WTC11 (cell line): ENCODE results near the gene FAM50A. TPM values are rescaled to one million over a fixed set of nuclear protein-coding genes. Genes with fewer than 3 reads are reported as not detected.

ENCODE experiments used
- CREB1 ChIP-seq: sonication (generic); formaldehyde crosslinking; IDR thresholded peaks from 2 replicates; pipeline ENCODE4 v1.8.0; 2023; ENCODE audit warnings: mild to moderate bottlenecking, missing genetic modification reagents
- NR3C1 ChIP-seq: sonication (generic); formaldehyde crosslinking; conservative IDR thresholded peaks from 2 replicates; pipeline ENCODE4 v1.8.1; 2023; ENCODE audit warnings: low read depth, mild to moderate bottlenecking, missing genetic modification reagents
- SMAD4 ChIP-seq: sonication (generic); formaldehyde crosslinking; IDR thresholded peaks from 2 replicates; pipeline ENCODE4 v1.8.0; 2022; ENCODE audit warnings: mild to moderate bottlenecking, missing genetic modification reagents
- ZNF121 ChIP-seq: sonication (generic); formaldehyde crosslinking; IDR thresholded peaks from 2 replicates; pipeline ENCODE4 v1.8.0; 2023; ENCODE audit warnings: missing genetic modification reagents
- ZNF423 ChIP-seq: fragments of 250-450 bp; sonication (Bioruptor Pico); IDR thresholded peaks from 2 replicates; pipeline ENCODE4 v2.1.2; 2022; ENCODE audit warnings: mild to moderate bottlenecking, moderate library complexity
- total RNA-seq: library from RNA; stranded (reverse); gene quantifications from 3 replicates; pipeline ENCODE4 v1.2.3, GENCODE V29; 2021
- TF ChIP-seq, protein P1 (sequence below): sonication (generic); formaldehyde crosslinking; IDR thresholded peaks from 2 replicates; pipeline ENCODE4 v1.8.1; 2022; ENCODE audit warnings: low read depth, missing genetic modification reagents, borderline replicate concordance
- TF ChIP-seq, protein P2 (sequence below): fragments of 250-450 bp; sonication (Bioruptor Pico); IDR thresholded peaks from 2 replicates; pipeline ENCODE4 v1.9.0; 2021; ENCODE audit warnings: moderate library complexity, mild to moderate bottlenecking, inconsistent platforms, borderline replicate concordance
- TF ChIP-seq, protein P3 (sequence below): sonication (generic); formaldehyde crosslinking; conservative IDR thresholded peaks from 2 replicates; pipeline ENCODE4 v1.8.1; 2023; ENCODE audit warnings: mild to moderate bottlenecking, low read depth, missing genetic modification reagents, moderate library complexity
- TF ChIP-seq, protein P4 (sequence below): sonication (generic); formaldehyde crosslinking; IDR thresholded peaks from 2 replicates; pipeline ENCODE4 v1.8.1; 2023; ENCODE audit warnings: mild to moderate bottlenecking, missing genetic modification reagents
- TF ChIP-seq, protein P5 (sequence below): fragments of 250-450 bp; sonication (Bioruptor Pico); IDR thresholded peaks from 2 replicates; pipeline ENCODE4 v1.9.0; 2021; ENCODE audit warnings: mild to moderate bottlenecking, borderline replicate concordance
- TF ChIP-seq, protein P6 (sequence below): sonication (generic); formaldehyde crosslinking; IDR thresholded peaks from 2 replicates; pipeline ENCODE4 v1.8.1; 2023; ENCODE audit warnings: mild to moderate bottlenecking, missing genetic modification reagents, moderate library complexity
- TF ChIP-seq, protein P7 (sequence below): sonication (generic); formaldehyde crosslinking; IDR thresholded peaks from 2 replicates; pipeline ENCODE4 v1.8.1; 2023; ENCODE audit warnings: mild to moderate bottlenecking, missing genetic modification reagents

FAM50A gene
- total RNA-seq, 1 experiment from 2014 or later = 50.2 TPM

DNA sequence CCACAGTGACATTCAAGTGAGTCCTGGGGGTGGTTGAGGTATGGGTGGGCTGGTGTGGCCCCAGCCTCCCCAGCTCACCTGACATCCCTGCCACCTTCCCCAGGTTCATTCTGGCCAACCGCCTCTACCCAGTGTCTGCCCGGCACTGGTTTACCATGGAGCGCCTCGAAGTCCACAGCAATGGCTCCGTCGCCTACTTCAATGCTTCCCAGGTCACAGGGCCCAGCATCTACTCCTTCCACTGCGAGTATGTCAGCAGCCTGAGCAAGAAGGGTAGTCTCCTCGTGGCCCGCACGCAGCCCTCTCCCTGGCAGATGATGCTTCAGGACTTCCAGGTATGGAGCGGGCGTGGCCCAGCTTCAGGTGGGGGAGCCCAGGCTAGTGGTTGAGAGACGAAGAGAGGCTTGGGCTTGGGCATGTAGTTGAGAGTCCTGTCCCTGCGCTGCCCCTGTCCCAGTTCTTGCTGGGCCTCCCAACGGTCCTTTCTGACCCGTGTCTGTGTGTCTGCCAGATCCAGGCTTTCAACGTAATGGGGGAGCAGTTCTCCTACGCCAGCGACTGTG, 8.7 kb upstream of the FAM50A start (continued):
- TF ChIP-seq, protein P1, sequence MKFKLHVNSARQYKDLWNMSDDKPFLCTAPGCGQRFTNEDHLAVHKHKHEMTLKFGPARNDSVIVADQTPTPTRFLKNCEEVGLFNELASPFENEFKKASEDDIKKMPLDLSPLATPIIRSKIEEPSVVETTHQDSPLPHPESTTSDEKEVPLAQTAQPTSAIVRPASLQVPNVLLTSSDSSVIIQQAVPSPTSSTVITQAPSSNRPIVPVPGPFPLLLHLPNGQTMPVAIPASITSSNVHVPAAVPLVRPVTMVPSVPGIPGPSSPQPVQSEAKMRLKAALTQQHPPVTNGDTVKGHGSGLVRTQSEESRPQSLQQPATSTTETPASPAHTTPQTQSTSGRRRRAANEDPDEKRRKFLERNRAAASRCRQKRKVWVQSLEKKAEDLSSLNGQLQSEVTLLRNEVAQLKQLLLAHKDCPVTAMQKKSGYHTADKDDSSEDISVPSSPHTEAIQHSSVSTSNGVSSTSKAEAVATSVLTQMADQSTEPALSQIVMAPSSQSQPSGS (CRISPR knock-in tag) = no peak
- TF ChIP-seq CREB1 (CRISPR knock-in tag) (no peak), NR3C1 (CRISPR knock-in tag) (no peak), ZNF423 (CRISPR knock-in tag) (no peak), SMAD4 (CRISPR knock-in tag) (no peak), ZNF121 (no peak)
- TF ChIP-seq, protein P2, sequence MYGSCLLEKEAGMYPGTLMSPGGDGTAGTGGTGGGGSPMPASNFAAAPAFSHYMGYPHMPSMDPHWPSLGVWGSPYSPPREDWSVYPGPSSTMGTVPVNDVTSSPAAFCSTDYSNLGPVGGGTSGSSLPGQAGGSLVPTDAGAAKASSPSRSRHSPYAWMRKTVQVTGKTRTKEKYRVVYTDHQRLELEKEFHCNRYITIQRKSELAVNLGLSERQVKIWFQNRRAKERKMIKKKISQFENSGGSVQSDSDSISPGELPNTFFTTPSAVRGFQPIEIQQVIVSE (CRISPR knock-in tag) = no peak
- TF ChIP-seq, protein P3, sequence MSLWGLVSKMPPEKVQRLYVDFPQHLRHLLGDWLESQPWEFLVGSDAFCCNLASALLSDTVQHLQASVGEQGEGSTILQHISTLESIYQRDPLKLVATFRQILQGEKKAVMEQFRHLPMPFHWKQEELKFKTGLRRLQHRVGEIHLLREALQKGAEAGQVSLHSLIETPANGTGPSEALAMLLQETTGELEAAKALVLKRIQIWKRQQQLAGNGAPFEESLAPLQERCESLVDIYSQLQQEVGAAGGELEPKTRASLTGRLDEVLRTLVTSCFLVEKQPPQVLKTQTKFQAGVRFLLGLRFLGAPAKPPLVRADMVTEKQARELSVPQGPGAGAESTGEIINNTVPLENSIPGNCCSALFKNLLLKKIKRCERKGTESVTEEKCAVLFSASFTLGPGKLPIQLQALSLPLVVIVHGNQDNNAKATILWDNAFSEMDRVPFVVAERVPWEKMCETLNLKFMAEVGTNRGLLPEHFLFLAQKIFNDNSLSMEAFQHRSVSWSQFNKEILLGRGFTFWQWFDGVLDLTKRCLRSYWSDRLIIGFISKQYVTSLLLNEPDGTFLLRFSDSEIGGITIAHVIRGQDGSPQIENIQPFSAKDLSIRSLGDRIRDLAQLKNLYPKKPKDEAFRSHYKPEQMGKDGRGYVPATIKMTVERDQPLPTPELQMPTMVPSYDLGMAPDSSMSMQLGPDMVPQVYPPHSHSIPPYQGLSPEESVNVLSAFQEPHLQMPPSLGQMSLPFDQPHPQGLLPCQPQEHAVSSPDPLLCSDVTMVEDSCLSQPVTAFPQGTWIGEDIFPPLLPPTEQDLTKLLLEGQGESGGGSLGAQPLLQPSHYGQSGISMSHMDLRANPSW = no peak
- TF ChIP-seq, protein P4, sequence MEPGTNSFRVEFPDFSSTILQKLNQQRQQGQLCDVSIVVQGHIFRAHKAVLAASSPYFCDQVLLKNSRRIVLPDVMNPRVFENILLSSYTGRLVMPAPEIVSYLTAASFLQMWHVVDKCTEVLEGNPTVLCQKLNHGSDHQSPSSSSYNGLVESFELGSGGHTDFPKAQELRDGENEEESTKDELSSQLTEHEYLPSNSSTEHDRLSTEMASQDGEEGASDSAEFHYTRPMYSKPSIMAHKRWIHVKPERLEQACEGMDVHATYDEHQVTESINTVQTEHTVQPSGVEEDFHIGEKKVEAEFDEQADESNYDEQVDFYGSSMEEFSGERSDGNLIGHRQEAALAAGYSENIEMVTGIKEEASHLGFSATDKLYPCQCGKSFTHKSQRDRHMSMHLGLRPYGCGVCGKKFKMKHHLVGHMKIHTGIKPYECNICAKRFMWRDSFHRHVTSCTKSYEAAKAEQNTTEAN (CRISPR knock-in tag) = no peak
- TF ChIP-seq, protein P5, sequence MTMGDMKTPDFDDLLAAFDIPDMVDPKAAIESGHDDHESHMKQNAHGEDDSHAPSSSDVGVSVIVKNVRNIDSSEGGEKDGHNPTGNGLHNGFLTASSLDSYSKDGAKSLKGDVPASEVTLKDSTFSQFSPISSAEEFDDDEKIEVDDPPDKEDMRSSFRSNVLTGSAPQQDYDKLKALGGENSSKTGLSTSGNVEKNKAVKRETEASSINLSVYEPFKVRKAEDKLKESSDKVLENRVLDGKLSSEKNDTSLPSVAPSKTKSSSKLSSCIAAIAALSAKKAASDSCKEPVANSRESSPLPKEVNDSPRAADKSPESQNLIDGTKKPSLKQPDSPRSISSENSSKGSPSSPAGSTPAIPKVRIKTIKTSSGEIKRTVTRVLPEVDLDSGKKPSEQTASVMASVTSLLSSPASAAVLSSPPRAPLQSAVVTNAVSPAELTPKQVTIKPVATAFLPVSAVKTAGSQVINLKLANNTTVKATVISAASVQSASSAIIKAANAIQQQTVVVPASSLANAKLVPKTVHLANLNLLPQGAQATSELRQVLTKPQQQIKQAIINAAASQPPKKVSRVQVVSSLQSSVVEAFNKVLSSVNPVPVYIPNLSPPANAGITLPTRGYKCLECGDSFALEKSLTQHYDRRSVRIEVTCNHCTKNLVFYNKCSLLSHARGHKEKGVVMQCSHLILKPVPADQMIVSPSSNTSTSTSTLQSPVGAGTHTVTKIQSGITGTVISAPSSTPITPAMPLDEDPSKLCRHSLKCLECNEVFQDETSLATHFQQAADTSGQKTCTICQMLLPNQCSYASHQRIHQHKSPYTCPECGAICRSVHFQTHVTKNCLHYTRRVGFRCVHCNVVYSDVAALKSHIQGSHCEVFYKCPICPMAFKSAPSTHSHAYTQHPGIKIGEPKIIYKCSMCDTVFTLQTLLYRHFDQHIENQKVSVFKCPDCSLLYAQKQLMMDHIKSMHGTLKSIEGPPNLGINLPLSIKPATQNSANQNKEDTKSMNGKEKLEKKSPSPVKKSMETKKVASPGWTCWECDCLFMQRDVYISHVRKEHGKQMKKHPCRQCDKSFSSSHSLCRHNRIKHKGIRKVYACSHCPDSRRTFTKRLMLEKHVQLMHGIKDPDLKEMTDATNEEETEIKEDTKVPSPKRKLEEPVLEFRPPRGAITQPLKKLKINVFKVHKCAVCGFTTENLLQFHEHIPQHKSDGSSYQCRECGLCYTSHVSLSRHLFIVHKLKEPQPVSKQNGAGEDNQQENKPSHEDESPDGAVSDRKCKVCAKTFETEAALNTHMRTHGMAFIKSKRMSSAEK = no peak
- TF ChIP-seq, protein P6, sequence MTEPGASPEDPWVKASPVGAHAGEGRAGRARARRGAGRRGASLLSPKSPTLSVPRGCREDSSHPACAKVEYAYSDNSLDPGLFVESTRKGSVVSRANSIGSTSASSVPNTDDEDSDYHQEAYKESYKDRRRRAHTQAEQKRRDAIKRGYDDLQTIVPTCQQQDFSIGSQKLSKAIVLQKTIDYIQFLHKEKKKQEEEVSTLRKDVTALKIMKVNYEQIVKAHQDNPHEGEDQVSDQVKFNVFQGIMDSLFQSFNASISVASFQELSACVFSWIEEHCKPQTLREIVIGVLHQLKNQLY (CRISPR knock-in tag) = no peak
- TF ChIP-seq, protein P7, sequence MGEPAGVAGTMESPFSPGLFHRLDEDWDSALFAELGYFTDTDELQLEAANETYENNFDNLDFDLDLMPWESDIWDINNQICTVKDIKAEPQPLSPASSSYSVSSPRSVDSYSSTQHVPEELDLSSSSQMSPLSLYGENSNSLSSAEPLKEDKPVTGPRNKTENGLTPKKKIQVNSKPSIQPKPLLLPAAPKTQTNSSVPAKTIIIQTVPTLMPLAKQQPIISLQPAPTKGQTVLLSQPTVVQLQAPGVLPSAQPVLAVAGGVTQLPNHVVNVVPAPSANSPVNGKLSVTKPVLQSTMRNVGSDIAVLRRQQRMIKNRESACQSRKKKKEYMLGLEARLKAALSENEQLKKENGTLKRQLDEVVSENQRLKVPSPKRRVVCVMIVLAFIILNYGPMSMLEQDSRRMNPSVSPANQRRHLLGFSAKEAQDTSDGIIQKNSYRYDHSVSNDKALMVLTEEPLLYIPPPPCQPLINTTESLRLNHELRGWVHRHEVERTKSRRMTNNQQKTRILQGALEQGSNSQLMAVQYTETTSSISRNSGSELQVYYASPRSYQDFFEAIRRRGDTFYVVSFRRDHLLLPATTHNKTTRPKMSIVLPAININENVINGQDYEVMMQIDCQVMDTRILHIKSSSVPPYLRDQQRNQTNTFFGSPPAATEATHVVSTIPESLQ (CRISPR knock-in tag) = no peak
